PFSK-1 (cell line): Measurements from ENCODE around the gene RPAIN.

Experiments
- FOXP2 ChIP-seq: optimal IDR thresholded peaks from 2 replicates; pipeline ENCODE3; 2011; ENCODE audit warnings: borderline replicate concordance, control low read depth, inconsistent platforms; ENCODE audit not compliant: insufficient read depth; ENCODE audit errors: extremely low read length, extremely low read depth
- POLR2AphosphoS5 ChIP-seq: IDR thresholded peaks from 2 replicates; pipeline ENCODE4 v1.6.1; 2012; ENCODE audit warnings: low read depth, mild to moderate bottlenecking, control low read depth, low read length, moderate library complexity
- SIN3A ChIP-seq: IDR thresholded peaks from 2 replicates; pipeline ENCODE4 v1.6.1; 2012; ENCODE audit warnings: mild to moderate bottlenecking, low read length, moderate library complexity, borderline replicate concordance; ENCODE audit not compliant: insufficient read depth
- TAF1 ChIP-seq: IDR thresholded peaks from 2 replicates; pipeline ENCODE4 v1.6.1; 2012; ENCODE audit warnings: low read length, control low read depth, borderline replicate concordance; ENCODE audit not compliant: insufficient read depth
- TF ChIP-seq, protein P1 (sequence below), 2 experiments: IDR thresholded peaks; 2 replicates each; pipeline versions ENCODE4 v1.6.1 to v1.8.0; 2011 to 2012; ENCODE audit warnings: low read depth in 2 of 2, low read length in 2 of 2, control low read depth in 1 of 2, inconsistent platforms in 1 of 2, mild to moderate bottlenecking in 1 of 2, moderate library complexity in 1 of 2; ENCODE audit not compliant: insufficient read depth in 1 of 2

RPAIN gene

DNA sequence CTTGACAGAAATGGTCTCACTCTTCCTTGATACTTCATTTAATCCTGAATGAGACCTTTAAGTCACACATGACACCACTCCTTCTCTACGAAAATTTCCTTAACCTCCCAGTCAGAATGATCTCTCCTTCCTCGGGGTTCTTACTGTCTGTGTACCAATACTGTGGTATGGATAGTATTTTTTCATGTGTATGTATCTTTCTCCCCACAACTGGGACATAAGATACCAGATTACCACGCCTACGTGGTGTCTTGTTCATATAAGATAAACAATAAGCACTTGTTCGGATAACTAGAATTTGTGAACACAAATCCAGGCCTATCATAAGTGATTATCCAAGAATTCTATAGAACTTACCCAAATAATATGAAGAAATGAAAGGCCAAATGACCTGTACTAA lies 11.8 kb upstream of the RPAIN start:
- TF ChIP-seq TAF1 = no peak
- TF ChIP-seq SIN3A = no peak
- no peak for TF ChIP-seq FOXP2

DNA sequence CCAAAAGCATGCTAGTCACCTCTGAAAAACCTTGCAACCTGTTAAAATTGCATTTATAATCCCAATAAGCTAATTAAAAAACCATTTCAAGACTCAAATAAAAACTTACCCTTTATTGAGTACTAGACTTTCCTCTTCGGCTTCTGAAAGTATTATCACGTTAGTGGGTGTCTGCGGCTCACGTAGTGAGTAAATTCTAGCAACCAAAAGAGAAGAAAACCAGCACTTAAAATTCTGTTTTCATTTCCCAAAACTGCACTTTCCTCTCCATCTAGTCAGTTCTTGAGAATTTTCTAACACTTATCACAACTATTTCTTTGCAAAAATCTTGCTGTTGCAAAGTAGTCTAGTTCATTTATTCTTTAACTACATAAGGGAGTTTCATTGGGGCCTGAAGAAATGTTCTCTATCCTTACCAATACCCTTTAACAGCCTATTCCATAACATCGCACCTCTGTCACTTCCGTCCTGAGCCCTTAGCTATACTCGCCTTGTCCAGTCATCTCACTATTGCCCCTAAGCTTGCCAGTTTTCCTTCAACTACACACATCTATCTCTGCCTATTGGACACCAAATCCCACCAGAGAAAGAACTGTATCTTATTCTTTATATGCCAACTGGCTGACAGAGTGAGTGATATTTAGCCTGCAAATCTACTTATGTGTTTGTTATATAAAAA lies 9.2 kb upstream of the RPAIN start:
- TF ChIP-seq SIN3A = no peak
- TF ChIP-seq POLR2AphosphoS5 = no peak
- TF ChIP-seq, protein P1, sequence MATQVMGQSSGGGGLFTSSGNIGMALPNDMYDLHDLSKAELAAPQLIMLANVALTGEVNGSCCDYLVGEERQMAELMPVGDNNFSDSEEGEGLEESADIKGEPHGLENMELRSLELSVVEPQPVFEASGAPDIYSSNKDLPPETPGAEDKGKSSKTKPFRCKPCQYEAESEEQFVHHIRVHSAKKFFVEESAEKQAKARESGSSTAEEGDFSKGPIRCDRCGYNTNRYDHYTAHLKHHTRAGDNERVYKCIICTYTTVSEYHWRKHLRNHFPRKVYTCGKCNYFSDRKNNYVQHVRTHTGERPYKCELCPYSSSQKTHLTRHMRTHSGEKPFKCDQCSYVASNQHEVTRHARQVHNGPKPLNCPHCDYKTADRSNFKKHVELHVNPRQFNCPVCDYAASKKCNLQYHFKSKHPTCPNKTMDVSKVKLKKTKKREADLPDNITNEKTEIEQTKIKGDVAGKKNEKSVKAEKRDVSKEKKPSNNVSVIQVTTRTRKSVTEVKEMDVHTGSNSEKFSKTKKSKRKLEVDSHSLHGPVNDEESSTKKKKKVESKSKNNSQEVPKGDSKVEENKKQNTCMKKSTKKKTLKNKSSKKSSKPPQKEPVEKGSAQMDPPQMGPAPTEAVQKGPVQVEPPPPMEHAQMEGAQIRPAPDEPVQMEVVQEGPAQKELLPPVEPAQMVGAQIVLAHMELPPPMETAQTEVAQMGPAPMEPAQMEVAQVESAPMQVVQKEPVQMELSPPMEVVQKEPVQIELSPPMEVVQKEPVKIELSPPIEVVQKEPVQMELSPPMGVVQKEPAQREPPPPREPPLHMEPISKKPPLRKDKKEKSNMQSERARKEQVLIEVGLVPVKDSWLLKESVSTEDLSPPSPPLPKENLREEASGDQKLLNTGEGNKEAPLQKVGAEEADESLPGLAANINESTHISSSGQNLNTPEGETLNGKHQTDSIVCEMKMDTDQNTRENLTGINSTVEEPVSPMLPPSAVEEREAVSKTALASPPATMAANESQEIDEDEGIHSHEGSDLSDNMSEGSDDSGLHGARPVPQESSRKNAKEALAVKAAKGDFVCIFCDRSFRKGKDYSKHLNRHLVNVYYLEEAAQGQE (IDR thresholded peaks at IDR 0.05; ENCODE audit: insufficient read depth in 1 of 2, low read depth in 2 of 2, low read length in 2 of 2) = no peak
- no peak for TF ChIP-seq FOXP2
- no peak for TF ChIP-seq TAF1

DNA sequence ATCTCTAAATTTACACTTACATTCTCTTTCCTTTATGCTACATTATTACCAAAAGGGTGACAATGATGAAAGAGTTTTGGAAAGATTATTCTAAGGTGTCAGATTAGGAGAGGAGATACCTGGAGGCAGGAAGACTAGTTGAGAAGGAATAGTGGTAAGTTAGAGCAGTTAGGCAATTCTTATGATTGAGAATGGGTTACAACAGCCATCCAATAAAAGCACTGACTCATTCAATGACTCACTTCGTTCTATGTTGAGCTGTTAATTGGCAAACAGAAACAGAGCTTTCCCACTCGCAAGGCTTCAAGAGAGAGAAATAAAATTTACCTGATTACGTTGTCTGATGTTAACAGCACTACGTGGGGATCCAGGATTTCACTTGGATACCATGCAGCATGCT lies 6.3 kb upstream of the RPAIN start:
- TF ChIP-seq TAF1 (no peak), POLR2AphosphoS5 (no peak), SIN3A (no peak)
- TF ChIP-seq, protein P1 (IDR thresholded peaks at IDR 0.05; ENCODE audit: insufficient read depth in 1 of 2, low read depth in 2 of 2, low read length in 2 of 2) = no peak

DNA sequence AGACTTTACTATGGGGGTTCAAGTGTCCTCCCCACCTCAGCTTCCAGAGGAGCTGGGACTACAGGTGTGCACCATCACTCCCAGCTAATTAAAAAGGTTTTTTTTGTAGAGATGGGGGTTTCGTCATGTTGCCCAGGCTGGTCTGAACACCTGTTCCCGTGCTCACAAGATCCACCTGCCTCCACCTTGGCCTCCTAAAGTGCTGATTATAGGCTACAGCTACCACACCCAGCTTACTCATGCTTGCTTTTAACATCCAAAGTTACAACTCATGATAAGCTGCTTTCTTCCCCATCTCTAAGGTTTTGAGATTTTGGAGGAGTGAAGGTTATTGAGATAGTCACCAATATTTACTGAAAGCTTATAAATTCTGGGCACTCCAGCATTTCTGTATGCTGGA lies 3.1 kb upstream of the RPAIN start:
- TF ChIP-seq POLR2AphosphoS5 (no peak), FOXP2 (no peak), SIN3A (no peak), TAF1 (no peak)
- TF ChIP-seq, protein P1 (IDR thresholded peaks at IDR 0.05; ENCODE audit: insufficient read depth in 1 of 2, low read depth in 2 of 2, low read length in 2 of 2) = no peak

DNA sequence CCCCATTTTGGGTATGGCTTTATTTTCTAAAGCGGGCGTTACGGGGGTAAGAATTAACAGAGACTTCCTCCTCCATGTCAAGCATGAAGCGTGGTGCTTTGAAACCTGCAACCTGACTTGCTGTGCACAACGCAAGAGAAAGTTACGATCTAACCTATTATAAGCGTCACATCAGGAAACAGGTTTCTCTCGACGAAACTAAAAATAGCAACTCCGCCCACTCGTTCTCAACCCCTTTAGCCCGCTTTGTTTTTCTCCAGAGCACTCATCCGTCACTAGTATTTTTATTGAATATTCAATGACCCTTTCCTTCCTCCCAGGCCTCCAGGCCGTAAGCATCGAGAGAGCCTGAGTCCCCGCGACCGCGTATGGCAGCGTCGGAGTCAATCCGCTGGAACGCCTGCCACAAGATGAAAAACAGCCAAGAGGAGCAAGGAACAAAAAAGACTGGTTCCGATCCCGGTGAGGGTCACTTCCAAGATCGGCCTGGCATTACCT lies 1.1 kb upstream of the RPAIN start:
- peak; percentile 68; the same call in 1 of the 2 replicates for TF ChIP-seq SIN3A
- TF ChIP-seq, protein P1 (IDR thresholded peaks at IDR 0.05; ENCODE audit: insufficient read depth in 1 of 2, low read depth in 2 of 2, low read length in 2 of 2) = no peak
